ENCODE results near the gene TASOR.

The TASOR gene

DNA sequence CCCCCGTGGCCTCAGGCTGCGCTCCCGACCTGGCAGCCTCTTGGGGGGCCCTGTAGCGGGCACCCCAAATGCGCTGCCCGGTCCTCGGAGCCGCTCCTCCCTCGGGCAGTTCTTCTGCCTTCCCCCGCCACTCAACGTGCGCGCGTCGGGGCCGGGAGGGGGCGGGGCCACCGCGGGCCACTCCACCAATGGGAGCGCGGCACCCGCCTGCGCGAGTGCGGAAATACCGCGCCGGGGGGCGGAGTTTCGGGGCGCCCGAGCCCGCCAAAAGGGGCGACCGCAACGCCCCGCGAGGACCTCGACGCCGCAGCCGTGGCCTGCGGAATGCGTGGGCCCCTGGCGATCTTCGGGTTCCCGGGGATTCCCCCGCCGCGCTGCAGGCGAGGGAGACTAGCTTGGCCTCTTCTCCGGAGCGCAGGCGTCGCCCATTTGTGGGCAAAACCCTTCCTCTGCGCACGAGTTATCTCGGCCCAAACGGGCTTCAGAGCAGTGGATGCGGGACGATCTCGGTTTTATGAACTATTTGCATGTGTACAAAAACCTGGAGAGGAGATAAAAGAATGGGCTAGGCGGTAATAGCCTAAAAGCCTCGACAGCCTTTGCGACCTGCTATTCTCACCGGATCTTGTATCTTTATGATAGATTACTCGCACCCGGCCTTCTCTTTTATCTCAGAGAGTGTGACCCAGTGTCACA is at the start of gene TASOR (continued):
- TF ChIP-seq ZNF133 (tag by site-specific recombination; IDR thresholded peaks at IDR 0.05) (0 out of 2 replicates have a peak, but pooled peaks have one; percentile 8), PATZ1 (tag by site-specific recombination; IDR thresholded peaks at IDR 0.05) (peak; percentile 59; the same call in 1 of the 2 replicates), ZSCAN30 (tag by site-specific recombination; IDR thresholded peaks at IDR 0.05) (no peak), ZNF184 (tag by site-specific recombination; IDR thresholded peaks at IDR 0.05) (no peak), ZNF157 (tag by site-specific recombination; IDR thresholded peaks at IDR 0.05) (no peak), ZNF416 (tag by site-specific recombination; IDR thresholded peaks at IDR 0.05) (no peak), ZNF76 (tag by site-specific recombination; IDR thresholded peaks at IDR 0.05; ENCODE audit: borderline replicate concordance, low read depth) (no peak), ZNF510 (tag by site-specific recombination; IDR thresholded peaks at IDR 0.05; ENCODE audit: insufficient replicate concordance) (no peak), PBX3 (CRISPR knock-in tag; IDR thresholded peaks at IDR 0.05) (no peak), ZNF513 (tag by site-specific recombination; IDR thresholded peaks at IDR 0.05) (no peak), ZNF610 (tag by site-specific recombination; IDR thresholded peaks at IDR 0.05; ENCODE audit: borderline replicate concordance) (0 out of 2 replicates have a peak, but pooled peaks have one; percentile 45), SCRT2 (tag by site-specific recombination; IDR thresholded peaks at IDR 0.05) (no peak), YY1 (tag by site-specific recombination; IDR thresholded peaks at IDR 0.05) (no peak), KLF10 (tag by site-specific recombination; IDR thresholded peaks at IDR 0.05) (peak; percentile 59; the same call in 1 of the 2 replicates), ZNF433 (tag by site-specific recombination; IDR thresholded peaks at IDR 0.05; ENCODE audit: low read depth) (no peak), ZNF600 (tag by site-specific recombination; IDR thresholded peaks at IDR 0.05) (0 out of 2 replicates have a peak, but pooled peaks have one; percentile 15), ZSCAN5A (tag by site-specific recombination; IDR thresholded peaks at IDR 0.05) (0 out of 2 replicates have a peak, but pooled peaks have one; percentile 52), ZNF530 (tag by site-specific recombination; IDR thresholded peaks at IDR 0.05; ENCODE audit: low read depth) (no peak), ZNF324 (tag by site-specific recombination; IDR thresholded peaks at IDR 0.05) (peak; percentile 42; the same call in 1 of the 2 replicates), ZNF518A (tag by site-specific recombination; conservative IDR thresholded peaks at IDR 0.05; ENCODE audit: low read depth) (0 out of 2 replicates have a peak, but pooled peaks have one; percentile 31), ZNF223 (tag by site-specific recombination; IDR thresholded peaks at IDR 0.05) (no peak), ZNF391 (tag by site-specific recombination; IDR thresholded peaks at IDR 0.05; ENCODE audit: borderline replicate concordance, low read depth) (0 out of 2 replicates have a peak, but pooled peaks have one; percentile 54), ZFHX2 (tag by site-specific recombination; conservative IDR thresholded peaks at IDR 0.05) (peak; percentile 62), ZNF350 (tag by site-specific recombination; IDR thresholded peaks at IDR 0.05) (no peak), ZBTB1 (tag by site-specific recombination; IDR thresholded peaks at IDR 0.05) (peak; percentile 96), KLF1 (tag by site-specific recombination; IDR thresholded peaks at IDR 0.05) (peak; percentile 41; the same call in 1 of the 2 replicates), ZNF549 (tag by site-specific recombination; IDR thresholded peaks at IDR 0.05) (no peak), MEIS1 (CRISPR knock-in tag; IDR thresholded peaks at IDR 0.05; ENCODE audit: borderline replicate concordance) (no peak), HOXA7 (CRISPR knock-in tag; IDR thresholded peaks at IDR 0.05; ENCODE audit: borderline replicate concordance) (no peak)

Data from HEK293 (cell line).